GM19468 (cell line): Measurements from ENCODE around the gene FANCC.

Experiments
- ATAC-seq: cut with Tn5 transposase; IDR thresholded peaks from one replicate; pipeline ENCODE4 v1.9.1; 2021; ENCODE audit warnings: mild to moderate bottlenecking, moderate library complexity, moderate number of reproducible peaks; ENCODE audit not compliant: unreplicated experiment; ENCODE audit errors: extremely low read depth

The FANCC gene

DNA sequence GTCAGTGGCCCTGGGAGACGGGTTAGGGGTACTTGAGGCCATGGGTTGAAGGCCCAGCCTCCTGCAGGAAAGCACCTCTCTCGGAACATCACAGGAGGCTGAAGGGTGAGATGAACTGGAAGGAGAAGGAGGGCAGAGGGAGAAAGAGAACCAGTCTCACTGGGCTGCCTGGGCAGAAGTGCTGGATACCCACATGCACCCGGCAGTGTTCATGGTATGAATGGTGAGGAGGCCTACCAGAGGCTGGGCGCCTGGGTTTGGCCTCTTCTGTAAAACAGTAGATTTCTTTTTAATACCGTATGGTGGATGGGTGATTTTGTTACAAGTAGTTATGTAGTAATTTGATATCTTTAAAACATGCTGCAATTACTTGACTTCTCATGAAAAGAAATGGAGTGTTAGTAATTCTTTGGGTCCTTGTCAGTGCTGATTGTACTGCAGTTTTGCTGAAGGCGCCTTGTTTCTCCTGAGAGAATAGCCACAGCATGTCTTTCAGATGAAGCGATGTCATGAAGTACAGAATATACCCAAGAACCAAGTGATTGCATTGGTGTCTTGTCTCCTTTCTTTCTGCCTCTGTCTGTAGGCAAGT is 258.6 kb downstream of the FANCC start:
- no peak for ATAC-seq

- no peak for ATAC-seq
Measured at GRCh38 chr9:95058121-95058785, 259.3 kb downstream of the FANCC start.

- ATAC-seq = no peak
Measured at GRCh38 chr9:95057101-95057500, 260.4 kb downstream of the FANCC start.

- no peak for ATAC-seq
Measured at GRCh38 chr9:95055851-95056551, 261.5 kb downstream of the FANCC start.

- ATAC-seq = no peak
Measured at GRCh38 chr9:95055334-95055850, 262.1 kb downstream of the FANCC start.

DNA sequence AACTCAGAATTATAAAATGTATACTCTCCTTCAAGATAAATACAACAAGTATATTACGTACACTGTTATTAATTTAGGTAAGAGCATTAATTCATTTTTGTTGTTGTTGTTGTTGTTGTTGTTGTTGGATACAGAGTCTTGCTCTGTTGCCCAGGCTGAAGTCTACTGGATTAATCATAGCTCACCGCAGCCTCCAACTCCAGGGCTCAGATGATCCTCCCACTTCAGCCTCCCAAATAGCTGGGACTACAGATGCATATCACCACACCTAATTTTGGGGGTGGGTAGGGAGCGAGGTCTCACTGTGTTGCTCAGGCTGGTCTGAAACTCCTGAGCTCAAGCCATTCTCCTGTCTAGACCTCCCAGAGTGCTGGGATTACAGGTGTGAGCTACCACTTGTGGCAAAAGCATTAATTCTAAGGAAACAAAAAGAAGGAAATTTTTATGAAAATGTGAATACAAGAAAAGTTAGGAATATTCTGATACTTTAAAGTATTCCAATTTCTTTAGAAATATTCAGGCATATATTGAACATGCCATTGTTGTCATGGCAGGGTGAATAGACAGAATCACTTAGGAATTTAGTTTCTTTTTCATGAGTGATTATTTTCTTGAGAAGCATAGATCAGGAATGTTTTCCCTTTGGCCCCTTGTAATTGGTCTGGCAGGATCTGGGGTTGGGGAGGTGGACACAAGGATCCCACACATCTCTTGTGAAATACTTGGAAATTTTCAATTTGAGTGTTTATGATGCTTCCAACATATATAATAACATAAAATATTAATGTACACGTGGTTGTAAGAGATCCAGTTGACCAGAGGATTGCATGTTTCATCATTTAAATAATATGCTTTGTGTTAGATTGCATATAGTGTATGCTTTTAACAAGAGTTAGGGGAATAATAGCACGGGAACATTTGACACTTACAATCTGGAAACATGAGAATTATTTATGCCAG is 263.6 kb downstream of the FANCC start:
- no peak for ATAC-seq

- no peak for ATAC-seq
Measured at GRCh38 chr9:95049761-95050160, 267.7 kb downstream of the FANCC start.
